HUES6 (cell line): ENCODE data around the gene COX20.
A peak's percentile ranks its signal among the peaks of the same experiment; 100 is the strongest.

Experiments
- H3K27ac ChIP-seq: 2 replicates; pipeline ENCODE4 v1.7.0; 2013; ENCODE audit warnings: low read depth, mild to moderate bottlenecking, low read length, inconsistent platforms
- H3K27me3 ChIP-seq: 2 replicates; pipeline ENCODE4 v1.6.1; 2013; ENCODE audit warnings: low read length; ENCODE audit not compliant: control insufficient read depth, insufficient read depth
- H3K36me3 ChIP-seq: 2 replicates; pipeline ENCODE4 v1.6.1; 2013; ENCODE audit warnings: low read length; ENCODE audit not compliant: control insufficient read depth, insufficient read depth
- H3K4me1 ChIP-seq: 2 replicates; pipeline ENCODE4 v1.6.1; 2013; ENCODE audit warnings: low read length; ENCODE audit not compliant: control insufficient read depth, insufficient read depth
- H3K4me3 ChIP-seq: 2 replicates; pipeline ENCODE4 v1.5.1; 2013; ENCODE audit warnings: low read depth, low read length
- H3K9ac ChIP-seq: one replicate; pipeline ENCODE4 v1.6.1; 2013; ENCODE audit warnings: mild to moderate bottlenecking, low read length
- H3K9me3 ChIP-seq: 2 replicates; pipeline ENCODE4 v1.6.1; 2013; ENCODE audit warnings: low read depth, low read length; ENCODE audit not compliant: control insufficient read depth, insufficient read depth

Gene COX20

GRCh38 chr1:244852694-244853093, 17.2 kb downstream of the COX20 start:
- Histone ChIP-seq H3K27ac (no peak overlapping the region), H3K36me3 (peaks cover 100% of the 10 kb centered on the region), H3K4me3 (no peak overlapping the region), H3K4me1 (no peaks in the 10 kb centered on the region), H3K27me3 (no peaks in the 10 kb centered on the region), H3K9me3 (no peaks in the 10 kb centered on the region), H3K9ac (no peak overlapping the region)

GRCh38 chr1:244854166-244854565, 18.7 kb downstream of the COX20 start:
- H3K4me1 ChIP-seq = no peaks in the 10 kb centered on the region
- H3K9me3 ChIP-seq = no peaks in the 10 kb centered on the region
- no peak overlapping the region for H3K9ac ChIP-seq
- H3K4me3 ChIP-seq = no peak overlapping the region
- H3K36me3 ChIP-seq = peaks cover 100% of the 10 kb centered on the region
- no peaks in the 10 kb centered on the region for H3K27me3 ChIP-seq
- H3K27ac ChIP-seq = no peak overlapping the region

DNA sequence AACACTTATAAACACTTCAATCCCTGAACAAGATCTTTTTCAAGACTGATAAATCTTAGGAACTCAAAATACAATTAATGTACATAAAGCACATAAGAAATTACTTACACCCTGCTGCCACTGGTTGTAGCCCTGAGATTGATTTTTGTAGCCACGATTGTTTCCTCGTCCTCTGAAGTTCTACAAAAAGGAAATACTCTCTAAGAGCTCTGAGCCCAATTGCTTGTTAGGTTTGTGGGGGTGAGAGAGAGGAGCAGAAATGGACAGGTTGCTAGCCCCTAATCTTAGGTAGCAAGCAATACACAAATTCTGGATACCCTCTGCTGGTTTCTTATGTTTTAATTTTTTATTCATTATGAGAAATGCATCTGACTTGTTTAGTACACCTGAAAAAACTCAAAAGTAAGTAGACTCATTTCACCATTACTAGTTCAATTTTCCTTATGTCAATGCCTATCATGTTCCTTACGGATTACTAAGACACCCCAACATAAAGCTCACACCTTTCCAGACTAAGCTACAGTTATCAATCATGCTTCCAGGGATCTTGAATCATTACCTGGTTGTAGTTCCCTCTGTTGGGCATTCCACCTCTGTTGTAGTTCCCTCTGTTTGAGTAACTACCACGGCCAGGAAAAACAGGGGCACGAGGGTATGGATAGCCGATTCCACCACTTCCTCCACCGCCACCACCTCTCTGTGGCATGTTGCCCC, 19.6 kb downstream of the COX20 start:
- H3K4me3 ChIP-seq = no peak overlapping the region
- H3K27ac ChIP-seq = no peak overlapping the region
- no peak overlapping the region for H3K9ac ChIP-seq
- H3K4me1 ChIP-seq = no peaks in the 10 kb centered on the region
- H3K36me3 ChIP-seq = peaks cover 100% of the 10 kb centered on the region
- H3K9me3 ChIP-seq = no peaks in the 10 kb centered on the region
- H3K27me3 ChIP-seq = no peaks in the 10 kb centered on the region

DNA sequence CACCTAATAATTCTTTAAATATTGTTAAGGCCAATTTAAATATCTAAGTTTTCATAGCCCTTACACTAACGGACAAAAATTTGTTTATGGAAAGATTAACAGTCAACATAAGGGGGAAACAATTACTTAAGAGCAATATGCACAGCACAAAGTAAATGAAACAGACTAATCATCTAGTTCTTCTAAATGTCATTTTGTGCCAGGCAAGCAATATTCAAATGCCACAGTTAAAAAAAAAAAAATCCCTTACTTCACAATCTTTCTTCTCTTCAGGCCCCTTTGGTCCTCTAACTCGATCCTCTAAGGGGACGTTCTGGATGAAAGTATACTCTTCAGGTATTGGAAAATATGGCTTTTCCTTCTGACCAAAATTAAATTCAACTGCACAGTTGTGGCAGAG, 22.3 kb downstream of the COX20 start:
- Histone ChIP-seq H3K9ac (no peak overlapping the region), H3K36me3 (peaks cover 100% of the 10 kb centered on the region), H3K4me3 (no peak overlapping the region), H3K9me3 (no peaks in the 10 kb centered on the region), H3K27ac (no peak overlapping the region), H3K27me3 (no peaks in the 10 kb centered on the region), H3K4me1 (peaks cover 12% of the 10 kb centered on the region)

- Histone ChIP-seq H3K9me3 (no peaks in the 10 kb centered on the region), H3K4me3 (no peak overlapping the region), H3K27me3 (no peaks in the 10 kb centered on the region), H3K27ac (no peak overlapping the region), H3K4me1 (peaks cover 12% of the 10 kb centered on the region), H3K9ac (no peak overlapping the region), H3K36me3 (peaks cover 94% of the 10 kb centered on the region)
These were observed 22.9 kb downstream of the COX20 start for GRCh38 chr1:244858357-244858756.

DNA sequence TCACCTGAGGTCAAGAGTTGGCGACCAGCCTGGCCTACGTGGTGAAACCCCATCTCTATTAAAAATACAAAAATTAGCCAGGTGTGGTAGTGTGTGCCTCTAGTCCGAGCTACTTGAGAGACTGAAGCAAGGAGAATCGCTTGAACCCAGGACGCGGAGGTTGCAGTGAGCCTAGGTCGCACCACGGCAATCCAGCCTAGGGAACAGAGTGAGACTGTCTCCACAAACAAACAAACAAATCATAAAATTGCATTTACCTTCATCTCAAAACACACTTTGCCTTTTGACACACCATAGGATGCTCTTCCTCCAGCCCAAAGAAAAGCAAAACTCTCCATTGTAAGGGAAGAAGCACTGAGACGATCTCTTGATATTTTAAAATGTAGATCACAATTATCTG, 24.6 kb downstream of the COX20 start:
- Histone ChIP-seq H3K27ac (no peak overlapping the region), H3K4me1 (peaks cover 12% of the 10 kb centered on the region), H3K9me3 (no peaks in the 10 kb centered on the region), H3K4me3 (peak overlapping the region; percentile 98; the same call in 1 of the 2 replicates), H3K9ac (no peak overlapping the region), H3K27me3 (no peaks in the 10 kb centered on the region), H3K36me3 (peaks cover 85% of the 10 kb centered on the region)

DNA sequence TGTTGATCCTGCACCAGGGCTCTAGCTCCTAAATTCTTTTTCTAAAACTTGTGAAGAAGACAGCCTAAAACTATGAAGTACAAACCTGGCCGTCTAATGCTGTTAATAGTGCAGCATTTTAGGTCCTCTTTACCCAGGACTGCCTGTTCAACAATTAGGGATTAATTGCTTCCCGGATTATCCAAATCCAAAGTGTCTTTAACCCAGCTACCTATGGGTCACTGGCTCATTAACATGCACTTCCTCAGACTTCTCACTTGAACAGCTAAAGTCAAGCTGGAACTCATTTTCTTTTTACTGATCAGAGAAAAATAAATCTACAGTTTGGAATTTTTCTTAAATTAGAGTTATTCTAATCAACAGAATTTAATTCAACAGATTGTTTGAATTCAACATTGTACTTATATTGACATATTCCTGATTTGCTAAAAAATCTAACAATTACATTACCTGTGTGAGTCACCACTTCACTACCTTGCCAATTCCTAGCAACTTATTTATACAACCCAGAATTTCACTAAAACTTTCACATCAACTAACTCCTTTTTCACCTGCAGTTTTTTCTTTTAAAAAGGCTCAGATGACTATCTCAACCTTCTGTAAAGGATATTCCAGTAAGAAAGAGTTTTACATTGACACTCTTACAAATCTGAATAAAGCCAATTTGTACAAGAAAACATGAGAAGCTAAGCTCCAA, 25.6 kb downstream of the COX20 start:
- H3K36me3 ChIP-seq = peaks cover 75% of the 10 kb centered on the region

GRCh38 chr1:244861683-244862082, 26.2 kb downstream of the COX20 start:
- Histone ChIP-seq H3K36me3 (peaks cover 69% of the 10 kb centered on the region), H3K27ac (peak overlapping the region; percentile 37; the same call in 1 of the 2 replicates), H3K4me1 (peaks cover 20% of the 10 kb centered on the region), H3K9ac (peak overlapping the region; percentile 85), H3K9me3 (no peaks in the 10 kb centered on the region), H3K27me3 (no peaks in the 10 kb centered on the region), H3K4me3 (peak overlapping the region; percentile 98)

More for the DNA sequence above, 25.6 kb downstream of the COX20 start:
- H3K9ac ChIP-seq = peak overlapping the region; percentile 45
- peak overlapping the region; percentile 98 for H3K4me3 ChIP-seq
- no peaks in the 10 kb centered on the region for H3K27me3 ChIP-seq
- H3K9me3 ChIP-seq = no peaks in the 10 kb centered on the region
- H3K27ac ChIP-seq = peak overlapping the region; percentile 37; the same call in 1 of the 2 replicates
- peaks cover 20% of the 10 kb centered on the region for H3K4me1 ChIP-seq

GRCh38 chr1:244862354-244862698, 26.9 kb downstream of the COX20 start:
- Histone ChIP-seq H3K4me1 (peaks cover 20% of the 10 kb centered on the region), H3K9ac (peak overlapping the region; percentile 85), H3K9me3 (no peaks in the 10 kb centered on the region), H3K27me3 (no peaks in the 10 kb centered on the region), H3K36me3 (peaks cover 63% of the 10 kb centered on the region), H3K27ac (peak overlapping the region; percentile 92), H3K4me3 (peak overlapping the region; percentile 98)

DNA sequence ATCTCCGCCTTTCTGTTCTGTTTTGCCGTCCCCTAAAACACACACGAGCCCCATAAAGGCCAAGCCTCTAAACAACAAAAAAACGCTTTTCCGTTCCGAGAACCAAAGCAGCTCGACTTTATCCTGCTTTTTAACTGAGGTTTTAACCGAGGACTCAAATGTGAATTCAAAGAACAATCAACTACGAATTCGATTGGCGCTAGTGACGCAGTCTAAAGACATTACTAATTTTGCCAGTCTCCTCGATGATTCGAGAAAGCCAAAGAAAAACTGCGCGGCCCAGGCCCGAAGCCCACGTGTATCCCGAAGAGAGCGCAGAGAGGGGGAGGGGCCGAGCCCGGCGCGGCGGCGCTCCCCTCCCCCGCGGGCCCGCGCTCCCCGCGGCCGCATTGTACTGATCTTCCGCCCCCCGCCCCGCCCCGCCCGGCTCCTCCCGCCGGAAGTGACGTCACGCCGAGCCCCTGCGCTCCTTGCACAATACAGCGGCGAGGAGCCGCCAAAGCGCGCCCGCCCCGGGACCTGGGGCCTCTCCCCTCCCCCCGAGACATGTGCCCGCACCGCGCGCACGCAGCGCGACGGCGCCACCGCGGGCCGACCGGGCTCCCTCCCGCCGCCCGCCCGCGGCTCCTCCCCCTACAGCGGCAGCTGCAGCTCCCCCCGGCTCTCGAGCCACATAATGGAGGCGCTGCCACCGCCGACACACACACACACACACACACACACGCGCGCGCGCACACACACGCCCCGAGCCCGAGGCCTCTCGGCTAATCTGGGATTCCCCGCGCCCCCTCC, 27.4 kb downstream of the COX20 start:
- peak overlapping the region; percentile 98 for H3K4me3 ChIP-seq
- peaks cover 20% of the 10 kb centered on the region for H3K4me1 ChIP-seq
- no peaks in the 10 kb centered on the region for H3K9me3 ChIP-seq
- peak overlapping the region; percentile 100 for H3K9ac ChIP-seq
- H3K27me3 ChIP-seq = no peaks in the 10 kb centered on the region
- H3K36me3 ChIP-seq = peaks cover 57% of the 10 kb centered on the region
- H3K27ac ChIP-seq = peak overlapping the region; percentile 99
